K562 (cell line): Measurements from ENCODE around the gene UCP3. TPM values are rescaled to one million over a fixed set of nuclear protein-coding genes. Genes with fewer than 3 reads are reported as not detected.

Source experiments
- CREB1 ChIP-seq, 2 experiments: sonication (generic) in 1 of 2; formaldehyde crosslinking in 1 of 2; IDR thresholded peaks; 2 replicates each; pipeline versions ENCODE4 v1.6.1 to v1.8.0; 2012 to 2022; ENCODE audit warnings: inconsistent platforms in 1 of 2, mild to moderate bottlenecking in 1 of 2, missing genetic modification reagents in 1 of 2, moderate library complexity in 1 of 2
- ETV5 ChIP-seq: sonication (generic); formaldehyde crosslinking; IDR thresholded peaks from 2 replicates; pipeline ENCODE4 v1.4.0; 2020; ENCODE audit warnings: low read depth, mild to moderate bottlenecking, missing genetic modification reagents
- FOXA3 ChIP-seq, 2 experiments: fragments of 450-650 bp in 1 of 2; sonication (generic) in 1 of 2; formaldehyde crosslinking; IDR thresholded peaks in 1 of 2; conservative IDR thresholded peaks in 1 of 2; 2 replicates each; pipeline versions ENCODE4 v1.4.0 to v1.8.0; 2020 to 2022; ENCODE audit warnings: mild to moderate bottlenecking in 2 of 2, missing genetic modification reagents in 1 of 2
- ID3 ChIP-seq, 2 experiments: fragments of 250-450 bp in 1 of 2; fragments of 450-650 bp in 1 of 2; sonication (Bioruptor Pico) in 1 of 2; IDR thresholded peaks; 2 replicates each; pipeline versions ENCODE4 v1.6.1 to v1.8.0; 2016 to 2021; ENCODE audit warnings: mild to moderate bottlenecking in 2 of 2, moderate library complexity in 2 of 2, missing compliant biosample characterization in 1 of 2, missing genetic modification characterization in 1 of 2
- JUND ChIP-seq, 2 experiments: IDR thresholded peaks; 2 replicates in 1 of 2; 3 replicates in 1 of 2; pipeline ENCODE4 v1.6.1; 2011; ENCODE audit warnings: borderline replicate concordance in 2 of 2, low read depth in 2 of 2, low read length in 2 of 2, improper control_type of control experiment in 1 of 2, missing biosample characterization in 1 of 2, missing genetic modification characterization in 1 of 2, missing genetic modification reagents in 1 of 2
- PBX2 ChIP-seq, 2 experiments: IDR thresholded peaks in 1 of 2; conservative IDR thresholded peaks in 1 of 2; 2 replicates each; pipeline ENCODE4 v1.6.1; 2016; ENCODE audit warnings: low read depth in 2 of 2, mild to moderate bottlenecking in 1 of 2, missing compliant biosample characterization in 1 of 2, missing genetic modification characterization in 1 of 2, moderate library complexity in 1 of 2
- PML ChIP-seq: IDR thresholded peaks from 2 replicates; pipeline ENCODE4 v1.6.1; 2012; ENCODE audit warnings: low read length, inconsistent platforms
- SAP30 ChIP-seq: fragments of 200-600 bp; sonication (generic); IDR thresholded peaks from 2 replicates; pipeline ENCODE4 v1.6.1; 2012; ENCODE audit warnings: borderline replicate concordance, low read depth, mild to moderate bottlenecking, moderate library complexity, low read length, control low read depth, inconsistent platforms; ENCODE audit not compliant: insufficient read depth, poor library complexity, severe bottlenecking
- TARDBP ChIP-seq: fragments of 450-650 bp; IDR thresholded peaks from 2 replicates; pipeline ENCODE4 v1.6.1; 2016
- TEAD4 ChIP-seq, 2 experiments: sonication (generic) in 1 of 2; formaldehyde crosslinking in 1 of 2; IDR thresholded peaks; 2 replicates each; pipeline versions ENCODE4 v1.6.1 to v1.8.0; 2012 to 2022; ENCODE audit warnings: borderline replicate concordance in 1 of 2, inconsistent platforms in 1 of 2, low read length in 1 of 2, mild to moderate bottlenecking in 1 of 2, missing genetic modification reagents in 1 of 2
- ZFP36 ChIP-seq: fragments of 150-350 bp; IDR thresholded peaks from 2 replicates; pipeline ENCODE4 v1.6.1; 2018; ENCODE audit warnings: low read length, low read depth; ENCODE audit not compliant: partially characterized antibody
- ZMIZ1 ChIP-seq, 2 experiments: fragments of 150-350 bp in 1 of 2; IDR thresholded peaks; 2 replicates each; pipeline ENCODE4 v1.6.1; 2012 to 2016; ENCODE audit warnings: low read depth in 2 of 2, low read length in 2 of 2, mild to moderate bottlenecking in 1 of 2, moderate library complexity in 1 of 2
- ZNF408 ChIP-seq: fragments of 250-450 bp; sonication (Bioruptor Pico); IDR thresholded peaks from 2 replicates; pipeline ENCODE4 v1.4.0; 2020; ENCODE audit warnings: low read depth, mild to moderate bottlenecking, moderate library complexity
- ZNF561 ChIP-seq: fragments of 450-650 bp; formaldehyde crosslinking; conservative IDR thresholded peaks from 2 replicates; pipeline ENCODE4 v1.4.0; 2020; ENCODE audit warnings: mild to moderate bottlenecking, moderate library complexity
- ZNF584 ChIP-seq: fragments of 200-800 bp; sonication (Bioruptor generic); IDR thresholded peaks from 2 replicates; pipeline ENCODE4 v1.6.1; 2016; ENCODE audit warnings: low read depth, mild to moderate bottlenecking, missing genetic modification characterization, missing compliant biosample characterization
- ZNF707 ChIP-seq: fragments of 250-450 bp; sonication (Bioruptor Pico); conservative IDR thresholded peaks from 2 replicates; pipeline ENCODE4 v1.8.0; 2022; ENCODE audit warnings: inconsistent platforms, mild to moderate bottlenecking, moderate library complexity
- polyA plus RNA-seq, 8 experiments: library from polyadenylated mRNA; depleted of rRNA in 4 of 8; stranded (reverse) in 5 of 8; unstranded in 3 of 8; fragments of >200 nt; fragmentation: Nextera tagmentation in 2 of 8; fragmentation: Illumina TruSeq in 1 of 8; extraction: Ambion mirVana in 2 of 8; extraction: Trizol in 1 of 8; gene quantifications; 2 replicates each; pipeline versions ENCODE4 v1.2.1 to v1.2.3, GENCODE V29; 2011 to 2014; ENCODE audit warnings: inconsistent platforms in 1 of 8, missing spikeins in 1 of 8
- total RNA-seq, 7 experiments: library from RNA; depleted of rRNA in 6 of 7; stranded (reverse); fragments of >200 nt in 6 of 7; fragmentation: Illumina TruSeq in 2 of 7; extraction: Trizol in 2 of 7; gene quantifications; 2 replicates each; pipeline versions ENCODE4 v1.2.1 to v1.2.3, GENCODE V29; 2011 to 2021; ENCODE audit warnings: low replicate concordance in 1 of 7

Gene UCP3
- total and polyA plus RNA-seq, 9 of the 15 experiments (the other 6 are each of a cell fraction or from before 2014, with no cell fraction given): 0.05 to 0.65 (median 0.25) TPM; not detected in 2

- TF ChIP-seq JUND (IDR thresholded peaks at IDR 0.05; ENCODE audit: borderline replicate concordance, low read depth, low read length): peak; percentile 60; the same call in 1 of the 2 replicates
- TF ChIP-seq JUND (tag; IDR thresholded peaks at IDR 0.05; ENCODE audit: borderline replicate concordance, low read depth, low read length): peak; percentile 28; the same call in 1 of the 3 replicates
- TF ChIP-seq PML: peak; percentile 87
- TF ChIP-seq SAP30: no peak
- peak; percentile 42; the same call in 1 of the 2 replicates for TF ChIP-seq ETV5 (CRISPR knock-in tag)
- TF ChIP-seq ID3 (CRISPR knock-in tag; IDR thresholded peaks at IDR 0.05): no peak
- TF ChIP-seq ID3 (tag; IDR thresholded peaks at IDR 0.05): peak; percentile 78
- TF ChIP-seq FOXA3 (CRISPR knock-in tag; conservative IDR thresholded peaks at IDR 0.05 in 1 of 2, IDR thresholded peaks at IDR 0.05 in 1 of 2): peak in 1 of 2 experiments; percentile 25; a peak in 1 of 4 replicates
- TF ChIP-seq TARDBP: peak; percentile 61; the same call in 1 of the 2 replicates
- TF ChIP-seq ZNF707 (CRISPR knock-in tag): peak; percentile 74
- TF ChIP-seq PBX2 (CRISPR knock-in tag; IDR thresholded peaks at IDR 0.05; ENCODE audit: low read depth): no peak
- no peak for TF ChIP-seq PBX2 (tag; conservative IDR thresholded peaks at IDR 0.05; ENCODE audit: low read depth)
- TF ChIP-seq ZNF584 (CRISPR knock-in tag): peak; percentile 69; the same call in 1 of the 2 replicates
- peak in 1 of 2 experiments; percentile 89; a peak in 2 of 4 replicates for TF ChIP-seq ZMIZ1 (IDR thresholded peaks at IDR 0.05; ENCODE audit: low read depth in 2 of 2, low read length in 2 of 2)
- no peak for TF ChIP-seq ZNF408 (CRISPR knock-in tag)
- TF ChIP-seq ZNF561 (CRISPR knock-in tag): no peak
- TF ChIP-seq ZFP36: peak; percentile 31
- TF ChIP-seq CREB1 (IDR thresholded peaks at IDR 0.05): 0 out of 2 replicates have a peak, but pooled peaks have one; percentile 33
- TF ChIP-seq CREB1 (CRISPR knock-in tag; IDR thresholded peaks at IDR 0.05): no peak
- TF ChIP-seq TEAD4 (IDR thresholded peaks at IDR 0.05; ENCODE audit: low read length): peak; percentile 96
- TF ChIP-seq TEAD4 (CRISPR knock-in tag; IDR thresholded peaks at IDR 0.05; ENCODE audit: borderline replicate concordance): no peak
Observed at GRCh38 chr11:74015919-74016684, 7.2 kb upstream of the UCP3 start (continued).
